ENCODE measurements around the gene NGF. TPM values are rescaled to one million over a fixed set of nuclear protein-coding genes. Genes with fewer than 3 reads are reported as not detected.

NGF gene
- total and polyA plus RNA-seq, 2 of the 8 experiments (the other 6 are each of a cell fraction or from before 2014, with no cell fraction given): 1.6 TPM; not detected in 1

- no peaks in the 10 kb centered on the region for H3K4me1 ChIP-seq (replicated peaks in 1 of 4; ENCODE audit: control insufficient read depth in 3 of 4, insufficient read depth in 4 of 4, low read length in 3 of 4)
- no peak overlapping the region for H4K5ac ChIP-seq (ENCODE audit: insufficient read length, low read depth, low read length)
- H3K27me3 ChIP-seq (replicated peaks in 1 of 4; ENCODE audit: control insufficient read depth in 3 of 4, extremely low read depth in 1 of 4, insufficient read depth in 3 of 4, low read length in 3 of 4): no peaks in the 10 kb centered on the region
- no peak overlapping the region for H2BK120ac ChIP-seq (replicated peaks; ENCODE audit: low read depth, low read length)
- H2BK15ac ChIP-seq (ENCODE audit: low read length): no peak overlapping the region
- H3K36me3 ChIP-seq (ENCODE audit: control insufficient read depth in 2 of 4, insufficient read depth in 4 of 4, low read length in 3 of 4): no peaks in the 10 kb centered on the region
- H3K9ac ChIP-seq (replicated peaks in 1 of 4; ENCODE audit: extremely low read depth in 1 of 4, low read depth in 3 of 4, low read length in 3 of 4): no peak overlapping the region
- no peak for FAIRE-seq
- ChIA-PET CTCF (ENCODE audit: partially characterized antibody) (interaction anchor here (0.6 to 4.2 kb wide), 6 partner anchors 10 to 111 kb away, joined by 3 to 13 read pairs (median 4); partner anchors contain the start of gene NGF), POLR2A (ENCODE audit: partially characterized antibody) (no interaction called here)
- peaks cover 0 to 7% of the 10 kb centered on the region in 2 experiments; a peak in 2 of 4 replicates for H3K9me3 ChIP-seq (ENCODE audit: insufficient read depth in 2 of 2, low read depth in 1 of 2, low read length in 1 of 2)
- H3K4me3 ChIP-seq (ENCODE audit: extremely low read depth in 1 of 4, insufficient read depth in 2 of 4, low read depth in 3 of 4, low read length in 4 of 4): no peak overlapping the region
- no peak overlapping the region for H2AFZ ChIP-seq (ENCODE audit: low read length)
- peaks cover 2% of the 10 kb centered on the region; the same call in 1 of the 2 replicates for H3K23me2 ChIP-seq (ENCODE audit: low read depth, low read length)
- no peak overlapping the region for H2BK12ac ChIP-seq (ENCODE audit: low read depth, low read length)
- no peak overlapping the region for H3K4ac ChIP-seq (replicated peaks; ENCODE audit: insufficient read length, low read depth, low read length)
- H4K91ac ChIP-seq (replicated peaks; ENCODE audit: insufficient read length, low read length): no peak overlapping the region
- no peak overlapping the region for H4K8ac ChIP-seq (ENCODE audit: extremely low read depth, insufficient read depth, low read length)
- H2BK5ac ChIP-seq (ENCODE audit: low read depth, low read length): no peak overlapping the region
- H3K79me1 ChIP-seq (ENCODE audit: low read depth, low read length): no peaks in the 10 kb centered on the region
- H3K56ac ChIP-seq (replicated peaks; ENCODE audit: insufficient read length, low read depth, low read length): no peak overlapping the region
- no peak overlapping the region for H3K4me2 ChIP-seq (ENCODE audit: insufficient read depth in 1 of 2, low read depth in 2 of 2, low read length in 2 of 2)
- no peaks in the 10 kb centered on the region for H3K79me2 ChIP-seq (ENCODE audit: control insufficient read depth in 1 of 2, insufficient read depth in 2 of 2, low read length in 2 of 2)
- H3K18ac ChIP-seq (ENCODE audit: extremely low read depth, low read length): no peak overlapping the region
- no peak overlapping the region for H2BK20ac ChIP-seq (ENCODE audit: low read length)
- 85% methylated on average over 2 of the region's 2 CpGs; no CpG with 5 or more reads in 1 of the 2 experiments for WGBS, 2 experiments (ENCODE audit: extremely low coverage in 1 of 2, insufficient coverage in 1 of 2, insufficient read length in 1 of 2, insufficient replicate concordance in 2 of 2, low coverage in 1 of 2, low lambda C conversion rate in 2 of 2, missing lambda C conversion rate in 1 of 2)
- no peak overlapping the region for H3K27ac ChIP-seq (ENCODE audit: low read depth, low read length)
- no peak overlapping the region for H3K23ac ChIP-seq (ENCODE audit: insufficient read length)
- no peak overlapping the region for H2AK5ac ChIP-seq (ENCODE audit: low read depth, low read length)
- no peak overlapping the region for H3K14ac ChIP-seq (ENCODE audit: insufficient read length)
- no peaks in the 10 kb centered on the region for H4K20me1 ChIP-seq (replicated peaks in 1 of 2; ENCODE audit: control insufficient read depth in 1 of 2, insufficient read depth in 2 of 2, low read length in 2 of 2)
- no peak for DNase-seq (ENCODE audit: low read depth in 1 of 2, low spot score in 2 of 2)
- TF ChIP-seq, protein P1, sequence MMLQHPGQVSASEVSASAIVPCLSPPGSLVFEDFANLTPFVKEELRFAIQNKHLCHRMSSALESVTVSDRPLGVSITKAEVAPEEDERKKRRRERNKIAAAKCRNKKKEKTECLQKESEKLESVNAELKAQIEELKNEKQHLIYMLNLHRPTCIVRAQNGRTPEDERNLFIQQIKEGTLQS (IDR thresholded peaks at IDR 0.05; ENCODE audit: insufficient read depth, low read depth, low read length): no peak
These were observed 17.0 kb upstream of the NGF start for GRCh38 chr1:115355069-115355468.

Data from H1 (cell line).